ENCODE measurements around the gene PLOD1. TPM values are rescaled to one million over a fixed set of nuclear protein-coding genes. Genes with fewer than 3 reads are reported as not detected.
A peak's percentile ranks its signal among the peaks of the same experiment; 100 is the strongest.

Gene PLOD1
- total RNA-seq, 1 experiment from 2014 or later, result 107 TPM

GRCh38 chr1:11978301-11978700 lies 43.8 kb downstream of the PLOD1 start:
- no peak for DNase-seq (ENCODE audit: low read depth)

GRCh38 chr1:11979028-11979850 lies 44.7 kb downstream of the PLOD1 start:
- DNase-seq (ENCODE audit: low read depth), result no peak

GRCh38 chr1:11979851-11980675 lies 45.5 kb downstream of the PLOD1 start, which contains the start of gene MFN2:
Gene MFN2, plus strand, starts transcription at chr1:11980444. Its CDS starts 8,725 bp downstream, at chr1:11989169.
- peak; percentile 99 for DNase-seq (ENCODE audit: low read depth)

DNA sequence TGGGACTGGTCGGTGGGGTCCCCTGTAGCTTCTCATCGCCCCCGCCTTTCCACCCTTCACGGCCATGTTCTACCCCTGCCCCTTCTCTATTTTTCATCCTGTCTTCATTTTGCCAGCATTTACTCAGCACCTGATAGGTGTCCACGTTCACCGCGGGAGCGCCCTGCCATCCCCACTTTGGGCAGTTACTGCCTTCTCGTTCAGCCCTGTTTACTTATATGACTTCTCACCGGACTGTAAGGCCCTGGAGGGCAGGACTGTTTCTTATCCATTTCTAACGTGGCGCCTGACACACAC lies 46.1 kb downstream of the PLOD1 start:
- DNase-seq (ENCODE audit: low read depth), result no peak

DNA sequence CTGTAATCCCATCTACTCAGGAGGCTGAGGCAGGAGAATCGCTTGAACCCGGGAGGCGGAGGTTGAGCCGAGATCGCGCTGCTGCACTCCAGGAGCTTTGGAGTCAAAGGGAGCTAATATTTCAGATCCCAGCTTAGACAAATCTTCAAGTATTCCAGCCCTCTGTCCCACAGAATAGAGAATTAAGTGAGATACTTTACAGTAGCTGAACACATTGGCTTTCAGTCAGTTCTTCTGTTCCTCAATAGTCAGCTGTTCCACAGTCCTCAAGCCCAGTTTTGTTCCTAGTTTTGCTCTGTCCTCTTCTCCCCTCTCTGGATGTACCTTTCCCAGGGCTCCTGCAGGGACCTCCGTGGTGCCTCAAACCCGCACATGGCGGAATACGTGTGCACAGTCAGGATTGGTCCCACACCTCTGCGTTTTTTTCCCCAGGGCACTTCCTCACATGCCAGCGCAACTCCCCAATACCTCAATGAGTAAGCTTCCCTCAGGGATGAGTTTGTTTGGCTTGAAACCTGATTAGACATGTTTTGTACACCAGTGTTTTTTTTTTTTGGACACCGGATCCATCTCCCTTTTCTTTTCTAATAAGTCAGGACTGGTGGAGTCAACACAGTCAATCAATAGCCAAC lies 47.0 kb downstream of the PLOD1 start:
- no peak for DNase-seq (ENCODE audit: low read depth)

DNA sequence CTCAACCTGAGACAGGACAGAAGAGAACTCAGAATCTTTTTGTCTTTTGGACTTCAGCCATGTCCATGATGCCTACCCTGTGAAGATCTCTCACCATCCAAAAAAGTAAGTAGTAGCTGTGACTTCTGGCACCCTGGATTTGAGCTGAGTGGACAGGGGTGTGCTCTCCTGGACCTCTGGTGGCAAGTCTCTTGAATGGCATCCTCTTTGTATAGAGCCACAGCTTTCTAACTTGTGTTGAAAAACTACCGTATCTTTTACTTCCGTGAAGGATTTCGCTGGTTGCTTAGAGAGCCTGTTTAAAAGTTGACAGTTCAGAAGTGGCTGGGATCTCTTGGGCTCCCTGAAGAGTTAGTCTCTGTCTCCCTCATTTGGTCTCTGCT lies 47.5 kb downstream of the PLOD1 start:
- DNase-seq (ENCODE audit: low read depth), result no peak

- no peak for DNase-seq (ENCODE audit: low read depth)
Observed at GRCh38 chr1:11984121-11984520, 49.6 kb downstream of the PLOD1 start.

GRCh38 chr1:11984576-11984975 lies 50.1 kb downstream of the PLOD1 start:
- no peak for DNase-seq (ENCODE audit: low read depth)

GRCh38 chr1:11985171-11985570 lies 50.7 kb downstream of the PLOD1 start:
- no peak for DNase-seq (ENCODE audit: low read depth)

GRCh38 chr1:11985851-11986250 lies 51.3 kb downstream of the PLOD1 start:
- DNase-seq (ENCODE audit: low read depth), result peak; percentile 19

DNA sequence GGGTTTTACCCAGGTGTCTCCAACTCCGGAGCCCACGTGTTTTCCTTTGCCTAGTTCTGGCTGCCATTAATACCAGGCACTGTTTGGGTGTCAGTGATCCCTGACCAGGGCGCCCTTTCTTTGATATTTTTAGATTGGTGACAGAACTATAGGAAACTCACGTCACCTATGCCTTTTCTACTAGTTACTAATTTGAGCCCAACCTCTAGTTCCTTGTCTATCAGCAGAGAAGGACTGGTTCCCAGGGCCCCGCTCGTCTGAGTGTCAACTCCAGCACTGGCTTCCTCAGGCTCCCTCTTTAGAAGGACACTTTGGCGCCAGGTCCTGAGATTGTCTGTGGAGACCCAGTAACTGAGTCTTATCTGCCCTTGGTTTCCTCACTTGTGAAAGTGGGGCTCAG lies 55.2 kb downstream of the PLOD1 start:
- DNase-seq (ENCODE audit: low read depth), result no peak

GRCh38 chr1:11990303-11991032 lies 56.0 kb downstream of the PLOD1 start:
- DNase-seq (ENCODE audit: low read depth), result peak; percentile 36

GRCh38 chr1:11991969-11992676 lies 57.6 kb downstream of the PLOD1 start:
- no peak for DNase-seq (ENCODE audit: low read depth)

- no peak for DNase-seq (ENCODE audit: low read depth)
Observed at GRCh38 chr1:11997081-11997850, 62.7 kb downstream of the PLOD1 start.

DNA sequence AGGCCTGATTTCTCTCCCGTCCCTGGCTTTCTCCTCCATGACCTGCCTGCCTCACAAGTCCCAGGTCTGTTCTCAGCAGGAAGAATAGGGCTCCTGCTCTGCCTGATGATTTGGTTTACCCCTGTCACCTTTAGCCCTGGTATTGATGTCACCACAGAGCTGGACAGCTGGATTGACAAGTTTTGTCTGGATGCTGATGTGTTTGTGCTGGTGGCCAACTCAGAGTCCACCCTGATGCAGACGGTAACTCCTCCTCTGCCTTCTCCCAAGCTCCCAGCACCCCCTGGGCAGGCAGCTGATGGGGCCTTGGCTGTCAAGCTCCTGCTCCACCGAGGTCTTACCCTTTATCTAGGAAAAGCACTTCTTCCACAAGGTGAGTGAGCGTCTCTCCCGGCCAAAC lies 64.1 kb downstream of the PLOD1 start:
- no peak for DNase-seq (ENCODE audit: low read depth)

DNA sequence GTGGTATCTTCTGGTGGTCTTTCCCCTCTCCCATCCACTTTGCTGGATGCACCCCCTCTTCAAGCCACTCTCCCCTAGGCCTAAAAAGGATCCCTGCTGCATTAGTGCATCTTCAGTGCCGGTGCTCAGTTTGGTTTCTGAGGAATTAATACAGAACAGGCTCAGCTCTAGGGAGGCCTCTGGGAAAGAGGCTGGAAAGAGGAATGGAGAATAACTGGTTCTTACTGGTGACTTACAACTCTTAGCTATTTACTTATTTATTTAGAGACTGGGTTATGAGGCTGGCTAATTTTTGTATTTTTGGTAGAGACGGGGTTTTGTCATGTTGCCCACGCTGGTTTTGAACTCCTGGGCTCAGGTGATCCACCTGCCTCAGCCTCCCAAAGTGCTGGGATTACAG lies 64.7 kb downstream of the PLOD1 start:
- DNase-seq (ENCODE audit: low read depth), result no peak

- peak; percentile 33 for DNase-seq (ENCODE audit: low read depth)
Observed at GRCh38 chr1:12001249-12001917, 66.9 kb downstream of the PLOD1 start.

GRCh38 chr1:12001996-12002493 lies 67.5 kb downstream of the PLOD1 start:
- peak; percentile 71 for DNase-seq (ENCODE audit: low read depth)

GRCh38 chr1:12003762-12004161 lies 69.2 kb downstream of the PLOD1 start:
- DNase-seq (ENCODE audit: low read depth), result no peak
